Transverse colon (tissue), 4 donors: ENCODE data around the gene LARP4B.

Experiments
- CTCF ChIP-seq, 5 experiments: fragments of 200-600 bp in 3 of 5; fragments of 450-650 bp in 2 of 5; sonication (generic) in 3 of 5; IDR thresholded peaks; 1 replicate in 2 of 5; 2 replicates in 3 of 5; pipeline ENCODE4 v1.5.1; 2016 to 2017; ENCODE audit warnings: antibody characterized with exemption in 5 of 5, inconsistent platforms in 3 of 5, mild to moderate bottlenecking in 2 of 5, moderate library complexity in 1 of 5
- POLR2A ChIP-seq: fragments of 450-650 bp; IDR thresholded peaks from one replicate; pipeline ENCODE4 v1.6.1; 2016; ENCODE audit warnings: antibody characterized with exemption, mild to moderate bottlenecking, moderate library complexity
- POLR2AphosphoS5 ChIP-seq, 3 donors: sonication (generic); formaldehyde crosslinking; IDR thresholded peaks; one replicate each; pipeline ENCODE4 v1.6.1; 2016; ENCODE audit warnings: antibody characterized with exemption in 3 of 3

DNA sequence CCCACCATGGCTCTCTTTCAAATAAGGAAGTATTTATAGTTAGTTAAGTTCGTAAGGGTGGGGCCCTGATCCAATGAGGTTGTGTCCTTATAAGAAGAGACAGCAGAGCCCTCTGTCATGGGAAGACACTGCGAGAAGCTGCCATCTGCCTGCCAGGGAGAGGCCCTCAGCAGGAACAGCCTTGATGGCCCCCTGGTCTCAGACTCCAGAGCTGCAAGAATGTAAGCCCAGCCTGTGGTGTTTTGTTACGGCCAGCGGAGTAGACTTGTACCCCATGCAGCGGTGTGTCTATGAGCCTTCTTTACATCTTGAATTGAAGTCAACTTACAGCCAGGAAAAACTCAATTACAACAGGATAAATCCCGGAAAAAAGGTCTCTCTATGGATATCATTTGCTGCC is 14.3 kb upstream of the LARP4B start:
- TF ChIP-seq POLR2A (no peak), CTCF (IDR thresholded peaks at IDR 0.05) (no peak), POLR2AphosphoS5 (IDR thresholded peaks at IDR 0.05) (no peak)
